WTC11 (cell line): Measurements from ENCODE around the gene ZYG11B.

Source experiments
- CREB1 ChIP-seq: sonication (generic); formaldehyde crosslinking; IDR thresholded peaks from 2 replicates; pipeline ENCODE4 v1.8.0; 2023; ENCODE audit warnings: mild to moderate bottlenecking, missing genetic modification reagents
- CREM ChIP-seq: sonication (generic); formaldehyde crosslinking; IDR thresholded peaks from 2 replicates; pipeline ENCODE4 v1.8.1; 2022; ENCODE audit warnings: mild to moderate bottlenecking, missing genetic modification reagents, moderate library complexity
- SMAD4 ChIP-seq: sonication (generic); formaldehyde crosslinking; IDR thresholded peaks from 2 replicates; pipeline ENCODE4 v1.8.0; 2022; ENCODE audit warnings: mild to moderate bottlenecking, missing genetic modification reagents
- SP1 ChIP-seq: sonication (generic); formaldehyde crosslinking; conservative IDR thresholded peaks from 2 replicates; pipeline ENCODE4 v1.8.1; 2022; ENCODE audit warnings: missing genetic modification reagents
- ZNF121 ChIP-seq: sonication (generic); formaldehyde crosslinking; IDR thresholded peaks from 2 replicates; pipeline ENCODE4 v1.8.0; 2023; ENCODE audit warnings: missing genetic modification reagents
- TF ChIP-seq, protein P1 (sequence below): fragments of 200-600 bp; IDR thresholded peaks from 2 replicates; pipeline ENCODE4 v1.8.0; 2022; ENCODE audit warnings: antibody characterized with exemption
- TF ChIP-seq, protein P2 (sequence below): sonication (generic); formaldehyde crosslinking; IDR thresholded peaks from 2 replicates; pipeline ENCODE4 v1.8.1; 2023; ENCODE audit warnings: mild to moderate bottlenecking, moderate library complexity, missing genetic modification reagents
- TF ChIP-seq, protein P3 (sequence below): sonication (generic); formaldehyde crosslinking; conservative IDR thresholded peaks from 2 replicates; pipeline ENCODE4 v1.8.1; 2022; ENCODE audit warnings: mild to moderate bottlenecking, missing genetic modification reagents
- TF ChIP-seq, protein P4 (sequence below): sonication (generic); formaldehyde crosslinking; IDR thresholded peaks from 2 replicates; pipeline ENCODE4 v1.8.1; 2023; ENCODE audit warnings: mild to moderate bottlenecking, missing genetic modification reagents, moderate library complexity
- TF ChIP-seq, protein P5 (sequence below): fragments of 250-450 bp; sonication (Bioruptor Pico); IDR thresholded peaks from 2 replicates; pipeline ENCODE4 v2.1.2; 2022; ENCODE audit warnings: mild to moderate bottlenecking, moderate library complexity
- TF ChIP-seq, protein P6 (sequence below): sonication (generic); formaldehyde crosslinking; IDR thresholded peaks from 2 replicates; pipeline ENCODE4 v1.8.1; 2023; ENCODE audit warnings: mild to moderate bottlenecking, missing genetic modification reagents, moderate library complexity
- TF ChIP-seq, protein P7 (sequence below): sonication (generic); formaldehyde crosslinking; IDR thresholded peaks from 2 replicates; pipeline ENCODE4 v1.8.1; 2022; ENCODE audit warnings: low read depth, missing genetic modification reagents, borderline replicate concordance

DNA sequence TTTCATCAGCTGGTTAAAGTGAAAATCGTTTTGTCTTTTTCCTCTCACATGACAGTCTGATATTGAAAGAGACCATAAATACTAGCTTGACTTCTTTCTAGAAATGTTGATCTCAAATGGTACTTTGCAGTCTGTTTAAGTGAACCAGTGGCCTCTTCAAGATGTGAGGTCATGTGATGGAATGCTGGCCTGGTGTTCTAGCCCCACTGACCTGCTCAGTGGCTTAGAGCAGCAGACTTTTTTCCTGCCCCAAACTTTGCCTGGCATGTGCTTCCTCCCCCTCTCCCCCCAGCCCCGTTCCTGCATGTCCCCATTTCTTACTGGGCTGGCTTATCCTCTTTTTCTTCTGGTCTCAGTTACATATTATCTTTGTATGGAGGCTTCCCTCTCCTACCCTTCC, 150.6 kb downstream of the ZYG11B start:
- TF ChIP-seq, protein P1, sequence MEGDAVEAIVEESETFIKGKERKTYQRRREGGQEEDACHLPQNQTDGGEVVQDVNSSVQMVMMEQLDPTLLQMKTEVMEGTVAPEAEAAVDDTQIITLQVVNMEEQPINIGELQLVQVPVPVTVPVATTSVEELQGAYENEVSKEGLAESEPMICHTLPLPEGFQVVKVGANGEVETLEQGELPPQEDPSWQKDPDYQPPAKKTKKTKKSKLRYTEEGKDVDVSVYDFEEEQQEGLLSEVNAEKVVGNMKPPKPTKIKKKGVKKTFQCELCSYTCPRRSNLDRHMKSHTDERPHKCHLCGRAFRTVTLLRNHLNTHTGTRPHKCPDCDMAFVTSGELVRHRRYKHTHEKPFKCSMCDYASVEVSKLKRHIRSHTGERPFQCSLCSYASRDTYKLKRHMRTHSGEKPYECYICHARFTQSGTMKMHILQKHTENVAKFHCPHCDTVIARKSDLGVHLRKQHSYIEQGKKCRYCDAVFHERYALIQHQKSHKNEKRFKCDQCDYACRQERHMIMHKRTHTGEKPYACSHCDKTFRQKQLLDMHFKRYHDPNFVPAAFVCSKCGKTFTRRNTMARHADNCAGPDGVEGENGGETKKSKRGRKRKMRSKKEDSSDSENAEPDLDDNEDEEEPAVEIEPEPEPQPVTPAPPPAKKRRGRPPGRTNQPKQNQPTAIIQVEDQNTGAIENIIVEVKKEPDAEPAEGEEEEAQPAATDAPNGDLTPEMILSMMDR: no peak
- TF ChIP-seq, protein P2, sequence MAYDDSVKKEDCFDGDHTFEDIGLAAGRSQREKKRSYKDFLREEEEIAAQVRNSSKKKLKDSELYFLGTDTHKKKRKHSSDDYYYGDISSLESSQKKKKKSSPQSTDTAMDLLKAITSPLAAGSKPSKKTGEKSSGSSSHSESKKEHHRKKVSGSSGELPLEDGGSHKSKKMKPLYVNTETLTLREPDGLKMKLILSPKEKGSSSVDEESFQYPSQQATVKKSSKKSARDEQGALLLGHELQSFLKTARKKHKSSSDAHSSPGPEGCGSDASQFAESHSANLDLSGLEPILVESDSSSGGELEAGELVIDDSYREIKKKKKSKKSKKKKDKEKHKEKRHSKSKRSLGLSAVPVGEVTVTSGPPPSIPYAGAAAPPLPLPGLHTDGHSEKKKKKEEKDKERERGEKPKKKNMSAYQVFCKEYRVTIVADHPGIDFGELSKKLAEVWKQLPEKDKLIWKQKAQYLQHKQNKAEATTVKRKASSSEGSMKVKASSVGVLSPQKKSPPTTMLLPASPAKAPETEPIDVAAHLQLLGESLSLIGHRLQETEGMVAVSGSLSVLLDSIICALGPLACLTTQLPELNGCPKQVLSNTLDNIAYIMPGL (CRISPR knock-in tag): no peak
- TF ChIP-seq CREB1 (no peak), SP1 (no peak), SMAD4 (no peak), ZNF121 (no peak), CREM (CRISPR knock-in tag) (no peak)
- TF ChIP-seq, protein P3, sequence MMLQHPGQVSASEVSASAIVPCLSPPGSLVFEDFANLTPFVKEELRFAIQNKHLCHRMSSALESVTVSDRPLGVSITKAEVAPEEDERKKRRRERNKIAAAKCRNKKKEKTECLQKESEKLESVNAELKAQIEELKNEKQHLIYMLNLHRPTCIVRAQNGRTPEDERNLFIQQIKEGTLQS (CRISPR knock-in tag): no peak
- TF ChIP-seq, protein P4, sequence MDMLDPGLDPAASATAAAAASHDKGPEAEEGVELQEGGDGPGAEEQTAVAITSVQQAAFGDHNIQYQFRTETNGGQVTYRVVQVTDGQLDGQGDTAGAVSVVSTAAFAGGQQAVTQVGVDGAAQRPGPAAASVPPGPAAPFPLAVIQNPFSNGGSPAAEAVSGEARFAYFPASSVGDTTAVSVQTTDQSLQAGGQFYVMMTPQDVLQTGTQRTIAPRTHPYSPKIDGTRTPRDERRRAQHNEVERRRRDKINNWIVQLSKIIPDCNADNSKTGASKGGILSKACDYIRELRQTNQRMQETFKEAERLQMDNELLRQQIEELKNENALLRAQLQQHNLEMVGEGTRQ: peak; percentile 69
- TF ChIP-seq, protein P5, sequence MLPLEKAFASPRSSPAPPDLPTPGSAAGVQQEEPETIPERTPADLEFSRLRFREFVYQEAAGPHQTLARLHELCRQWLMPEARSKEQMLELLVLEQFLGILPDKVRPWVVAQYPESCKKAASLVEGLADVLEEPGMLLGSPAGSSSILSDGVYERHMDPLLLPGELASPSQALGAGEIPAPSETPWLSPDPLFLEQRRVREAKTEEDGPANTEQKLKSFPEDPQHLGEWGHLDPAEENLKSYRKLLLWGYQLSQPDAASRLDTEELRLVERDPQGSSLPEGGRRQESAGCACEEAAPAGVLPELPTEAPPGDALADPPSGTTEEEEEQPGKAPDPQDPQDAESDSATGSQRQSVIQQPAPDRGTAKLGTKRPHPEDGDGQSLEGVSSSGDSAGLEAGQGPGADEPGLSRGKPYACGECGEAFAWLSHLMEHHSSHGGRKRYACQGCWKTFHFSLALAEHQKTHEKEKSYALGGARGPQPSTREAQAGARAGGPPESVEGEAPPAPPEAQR: no peak
- TF ChIP-seq, protein P6, sequence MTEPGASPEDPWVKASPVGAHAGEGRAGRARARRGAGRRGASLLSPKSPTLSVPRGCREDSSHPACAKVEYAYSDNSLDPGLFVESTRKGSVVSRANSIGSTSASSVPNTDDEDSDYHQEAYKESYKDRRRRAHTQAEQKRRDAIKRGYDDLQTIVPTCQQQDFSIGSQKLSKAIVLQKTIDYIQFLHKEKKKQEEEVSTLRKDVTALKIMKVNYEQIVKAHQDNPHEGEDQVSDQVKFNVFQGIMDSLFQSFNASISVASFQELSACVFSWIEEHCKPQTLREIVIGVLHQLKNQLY (CRISPR knock-in tag): no peak
- TF ChIP-seq, protein P7, sequence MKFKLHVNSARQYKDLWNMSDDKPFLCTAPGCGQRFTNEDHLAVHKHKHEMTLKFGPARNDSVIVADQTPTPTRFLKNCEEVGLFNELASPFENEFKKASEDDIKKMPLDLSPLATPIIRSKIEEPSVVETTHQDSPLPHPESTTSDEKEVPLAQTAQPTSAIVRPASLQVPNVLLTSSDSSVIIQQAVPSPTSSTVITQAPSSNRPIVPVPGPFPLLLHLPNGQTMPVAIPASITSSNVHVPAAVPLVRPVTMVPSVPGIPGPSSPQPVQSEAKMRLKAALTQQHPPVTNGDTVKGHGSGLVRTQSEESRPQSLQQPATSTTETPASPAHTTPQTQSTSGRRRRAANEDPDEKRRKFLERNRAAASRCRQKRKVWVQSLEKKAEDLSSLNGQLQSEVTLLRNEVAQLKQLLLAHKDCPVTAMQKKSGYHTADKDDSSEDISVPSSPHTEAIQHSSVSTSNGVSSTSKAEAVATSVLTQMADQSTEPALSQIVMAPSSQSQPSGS (CRISPR knock-in tag): no peak
